HepG2 (cell line): Measurements from ENCODE around the gene DFFA. TPM values are rescaled to one million over a fixed set of nuclear protein-coding genes. Genes with fewer than 3 reads are reported as not detected.

ENCODE experiments used
- RAD51 ChIP-seq: fragments of 450-650 bp; IDR thresholded peaks from 2 replicates; pipeline ENCODE4 v1.6.1; 2016; ENCODE audit warnings: borderline replicate concordance
- RFX3 ChIP-seq: IDR thresholded peaks from 2 replicates; pipeline ENCODE4 v1.6.1; 2016; ENCODE audit warnings: missing biosample characterization, missing genetic modification reagents
- SIN3A ChIP-seq: IDR thresholded peaks from 2 replicates; pipeline ENCODE4 v1.6.1; 2011; ENCODE audit warnings: low read depth, mild to moderate bottlenecking, control low read depth, low read length, borderline replicate concordance
- ZNF34 ChIP-seq: sonication (generic); formaldehyde crosslinking; IDR thresholded peaks from 2 replicates; pipeline ENCODE4 v1.4.0; 2020; ENCODE audit warnings: mild to moderate bottlenecking, missing genetic modification reagents, borderline replicate concordance
- ZNF558 ChIP-seq: sonication (generic); formaldehyde crosslinking; IDR thresholded peaks from 2 replicates; pipeline ENCODE4 v1.9.0; 2022; ENCODE audit warnings: mild to moderate bottlenecking, missing genetic modification reagents, borderline replicate concordance
- ZNF562 ChIP-seq: sonication (generic); formaldehyde crosslinking; IDR thresholded peaks from 2 replicates; pipeline ENCODE4 v1.8.0; 2022; ENCODE audit warnings: missing genetic modification reagents, borderline replicate concordance
- ZNF652 ChIP-seq: IDR thresholded peaks from 2 replicates; pipeline ENCODE4 v1.6.1; 2016; ENCODE audit warnings: low read depth, borderline replicate concordance
- polyA plus RNA-seq, 8 experiments: library from polyadenylated mRNA; depleted of rRNA in 3 of 8; stranded (reverse) in 7 of 8; unstranded in 1 of 8; fragments of >200 nt; fragmentation: Illumina TruSeq in 4 of 8; extraction: Trizol in 4 of 8; gene quantifications; 2 replicates each; pipeline versions ENCODE4 v1.2.1 to v1.2.3, GENCODE V29; 2011 to 2016; ENCODE audit warnings: low read depth in 4 of 8, missing spikeins in 1 of 8, mixed read lengths in 1 of 8; ENCODE audit not compliant: insufficient read depth in 1 of 8
- total RNA-seq, 5 experiments: library from RNA; depleted of rRNA; stranded (reverse); fragments of >200 nt; fragmentation: Illumina TruSeq; extraction: Trizol; gene quantifications; 2 replicates each; pipeline ENCODE4 v1.2.3, GENCODE V29; 2016; ENCODE audit warnings: low read depth in 1 of 5
- TF ChIP-seq, protein P1 (sequence below): sonication (generic); formaldehyde crosslinking; IDR thresholded peaks from 2 replicates; pipeline ENCODE4 v1.9.0; 2021; ENCODE audit warnings: mild to moderate bottlenecking, missing genetic modification reagents
- TF ChIP-seq, protein P2 (sequence below): sonication (generic); formaldehyde crosslinking; IDR thresholded peaks from 2 replicates; pipeline ENCODE4 v1.4.0; 2020; ENCODE audit warnings: missing genetic modification reagents, borderline replicate concordance
- TF ChIP-seq, protein P3 (sequence below): sonication (generic); formaldehyde crosslinking; conservative IDR thresholded peaks from 2 replicates; pipeline ENCODE4 v1.8.0; 2022; ENCODE audit warnings: low read depth, missing genetic modification reagents
- TF ChIP-seq, protein P4 (sequence below): sonication (generic); formaldehyde crosslinking; IDR thresholded peaks from 2 replicates; pipeline ENCODE4 v1.9.0; 2021; ENCODE audit warnings: missing genetic modification reagents, borderline replicate concordance

Gene DFFA
- total and polyA plus RNA-seq, 2 of the 13 experiments (the other 11 are each of a cell fraction or from before 2014, with no cell fraction given) = 16.5 to 33.9 TPM

DNA sequence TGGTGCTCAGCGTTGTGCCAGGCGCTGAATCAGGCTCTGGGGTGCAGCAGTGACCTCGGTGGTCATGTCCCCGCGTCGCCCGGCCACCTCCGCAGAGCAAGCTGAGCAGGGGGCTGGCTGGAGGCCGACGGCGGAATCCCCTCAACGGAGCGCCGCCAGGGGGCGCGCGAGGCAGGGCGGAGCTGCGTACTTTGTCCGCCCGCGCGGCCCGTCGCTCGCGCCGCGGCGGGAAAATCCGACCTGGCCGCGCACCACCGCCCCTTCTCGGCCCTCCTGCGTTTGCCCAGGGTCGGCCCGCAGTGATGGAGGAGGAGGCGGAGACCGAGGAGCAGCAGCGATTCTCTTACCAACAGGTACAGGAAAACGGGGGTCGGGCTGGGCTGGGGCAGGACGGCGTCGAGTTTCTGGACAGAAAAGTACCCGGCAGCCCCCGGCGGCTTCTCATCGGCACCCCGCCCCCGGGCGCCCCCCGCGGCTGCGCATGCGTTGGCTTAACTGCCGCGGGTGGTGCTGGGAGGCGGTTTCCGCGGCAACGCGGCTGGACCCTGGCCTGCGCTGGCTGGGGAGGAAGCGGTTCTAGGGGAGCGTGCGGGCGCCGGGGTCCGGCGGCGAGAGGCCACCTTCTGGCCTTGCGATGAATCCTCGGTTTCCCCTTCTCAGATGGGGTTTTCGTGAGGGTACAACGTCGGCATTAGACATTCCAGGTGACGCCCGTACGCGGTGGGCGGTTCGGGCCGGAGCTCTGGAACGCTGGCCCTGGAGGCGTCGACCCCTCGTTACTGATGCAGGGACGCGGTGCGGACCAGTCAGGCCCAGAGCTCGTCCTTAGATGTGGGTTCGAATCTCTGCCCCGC is 41.9 kb downstream of the DFFA start, which contains the start of gene CENPS (continued):
- TF ChIP-seq, protein P1, sequence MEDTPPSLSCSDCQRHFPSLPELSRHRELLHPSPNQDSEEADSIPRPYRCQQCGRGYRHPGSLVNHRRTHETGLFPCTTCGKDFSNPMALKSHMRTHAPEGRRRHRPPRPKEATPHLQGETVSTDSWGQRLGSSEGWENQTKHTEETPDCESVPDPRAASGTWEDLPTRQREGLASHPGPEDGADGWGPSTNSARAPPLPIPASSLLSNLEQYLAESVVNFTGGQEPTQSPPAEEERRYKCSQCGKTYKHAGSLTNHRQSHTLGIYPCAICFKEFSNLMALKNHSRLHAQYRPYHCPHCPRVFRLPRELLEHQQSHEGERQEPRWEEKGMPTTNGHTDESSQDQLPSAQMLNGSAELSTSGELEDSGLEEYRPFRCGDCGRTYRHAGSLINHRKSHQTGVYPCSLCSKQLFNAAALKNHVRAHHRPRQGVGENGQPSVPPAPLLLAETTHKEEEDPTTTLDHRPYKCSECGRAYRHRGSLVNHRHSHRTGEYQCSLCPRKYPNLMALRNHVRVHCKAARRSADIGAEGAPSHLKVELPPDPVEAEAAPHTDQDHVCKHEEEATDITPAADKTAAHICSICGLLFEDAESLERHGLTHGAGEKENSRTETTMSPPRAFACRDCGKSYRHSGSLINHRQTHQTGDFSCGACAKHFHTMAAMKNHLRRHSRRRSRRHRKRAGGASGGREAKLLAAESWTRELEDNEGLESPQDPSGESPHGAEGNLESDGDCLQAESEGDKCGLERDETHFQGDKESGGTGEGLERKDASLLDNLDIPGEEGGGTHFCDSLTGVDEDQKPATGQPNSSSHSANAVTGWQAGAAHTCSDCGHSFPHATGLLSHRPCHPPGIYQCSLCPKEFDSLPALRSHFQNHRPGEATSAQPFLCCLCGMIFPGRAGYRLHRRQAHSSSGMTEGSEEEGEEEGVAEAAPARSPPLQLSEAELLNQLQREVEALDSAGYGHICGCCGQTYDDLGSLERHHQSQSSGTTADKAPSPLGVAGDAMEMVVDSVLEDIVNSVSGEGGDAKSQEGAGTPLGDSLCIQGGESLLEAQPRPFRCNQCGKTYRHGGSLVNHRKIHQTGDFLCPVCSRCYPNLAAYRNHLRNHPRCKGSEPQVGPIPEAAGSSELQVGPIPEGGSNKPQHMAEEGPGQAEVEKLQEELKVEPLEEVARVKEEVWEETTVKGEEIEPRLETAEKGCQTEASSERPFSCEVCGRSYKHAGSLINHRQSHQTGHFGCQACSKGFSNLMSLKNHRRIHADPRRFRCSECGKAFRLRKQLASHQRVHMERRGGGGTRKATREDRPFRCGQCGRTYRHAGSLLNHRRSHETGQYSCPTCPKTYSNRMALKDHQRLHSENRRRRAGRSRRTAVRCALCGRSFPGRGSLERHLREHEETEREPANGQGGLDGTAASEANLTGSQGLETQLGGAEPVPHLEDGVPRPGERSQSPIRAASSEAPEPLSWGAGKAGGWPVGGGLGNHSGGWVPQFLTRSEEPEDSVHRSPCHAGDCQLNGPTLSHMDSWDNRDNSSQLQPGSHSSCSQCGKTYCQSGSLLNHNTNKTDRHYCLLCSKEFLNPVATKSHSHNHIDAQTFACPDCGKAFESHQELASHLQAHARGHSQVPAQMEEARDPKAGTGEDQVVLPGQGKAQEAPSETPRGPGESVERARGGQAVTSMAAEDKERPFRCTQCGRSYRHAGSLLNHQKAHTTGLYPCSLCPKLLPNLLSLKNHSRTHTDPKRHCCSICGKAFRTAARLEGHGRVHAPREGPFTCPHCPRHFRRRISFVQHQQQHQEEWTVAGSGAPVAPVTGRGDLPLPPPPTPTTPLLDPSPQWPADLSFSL (CRISPR knock-in tag) = no peak
- no peak for TF ChIP-seq ZNF652
- TF ChIP-seq SIN3A = peak; percentile 85
- TF ChIP-seq RAD51 = no peak
- peak; percentile 90; the same call in 1 of the 2 replicates for TF ChIP-seq ZNF558 (CRISPR knock-in tag)
- peak; percentile 93 for TF ChIP-seq ZNF562 (CRISPR knock-in tag)
- TF ChIP-seq ZNF34 (CRISPR knock-in tag) = peak; percentile 80; the same call in 1 of the 2 replicates
- TF ChIP-seq, protein P2, sequence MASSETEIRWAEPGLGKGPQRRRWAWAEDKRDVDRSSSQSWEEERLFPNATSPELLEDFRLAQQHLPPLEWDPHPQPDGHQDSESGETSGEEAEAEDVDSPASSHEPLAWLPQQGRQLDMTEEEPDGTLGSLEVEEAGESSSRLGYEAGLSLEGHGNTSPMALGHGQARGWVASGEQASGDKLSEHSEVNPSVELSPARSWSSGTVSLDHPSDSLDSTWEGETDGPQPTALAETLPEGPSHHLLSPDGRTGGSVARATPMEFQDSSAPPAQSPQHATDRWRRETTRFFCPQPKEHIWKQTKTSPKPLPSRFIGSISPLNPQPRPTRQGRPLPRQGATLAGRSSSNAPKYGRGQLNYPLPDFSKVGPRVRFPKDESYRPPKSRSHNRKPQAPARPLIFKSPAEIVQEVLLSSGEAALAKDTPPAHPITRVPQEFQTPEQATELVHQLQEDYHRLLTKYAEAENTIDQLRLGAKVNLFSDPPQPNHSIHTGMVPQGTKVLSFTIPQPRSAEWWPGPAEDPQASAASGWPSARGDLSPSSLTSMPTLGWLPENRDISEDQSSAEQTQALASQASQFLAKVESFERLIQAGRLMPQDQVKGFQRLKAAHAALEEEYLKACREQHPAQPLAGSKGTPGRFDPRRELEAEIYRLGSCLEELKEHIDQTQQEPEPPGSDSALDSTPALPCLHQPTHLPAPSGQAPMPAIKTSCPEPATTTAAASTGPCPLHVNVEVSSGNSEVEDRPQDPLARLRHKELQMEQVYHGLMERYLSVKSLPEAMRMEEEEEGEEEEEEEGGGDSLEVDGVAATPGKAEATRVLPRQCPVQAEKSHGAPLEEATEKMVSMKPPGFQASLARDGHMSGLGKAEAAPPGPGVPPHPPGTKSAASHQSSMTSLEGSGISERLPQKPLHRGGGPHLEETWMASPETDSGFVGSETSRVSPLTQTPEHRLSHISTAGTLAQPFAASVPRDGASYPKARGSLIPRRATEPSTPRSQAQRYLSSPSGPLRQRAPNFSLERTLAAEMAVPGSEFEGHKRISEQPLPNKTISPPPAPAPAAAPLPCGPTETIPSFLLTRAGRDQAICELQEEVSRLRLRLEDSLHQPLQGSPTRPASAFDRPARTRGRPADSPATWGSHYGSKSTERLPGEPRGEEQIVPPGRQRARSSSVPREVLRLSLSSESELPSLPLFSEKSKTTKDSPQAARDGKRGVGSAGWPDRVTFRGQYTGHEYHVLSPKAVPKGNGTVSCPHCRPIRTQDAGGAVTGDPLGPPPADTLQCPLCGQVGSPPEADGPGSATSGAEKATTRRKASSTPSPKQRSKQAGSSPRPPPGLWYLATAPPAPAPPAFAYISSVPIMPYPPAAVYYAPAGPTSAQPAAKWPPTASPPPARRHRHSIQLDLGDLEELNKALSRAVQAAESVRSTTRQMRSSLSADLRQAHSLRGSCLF = no peak
- TF ChIP-seq, protein P3, sequence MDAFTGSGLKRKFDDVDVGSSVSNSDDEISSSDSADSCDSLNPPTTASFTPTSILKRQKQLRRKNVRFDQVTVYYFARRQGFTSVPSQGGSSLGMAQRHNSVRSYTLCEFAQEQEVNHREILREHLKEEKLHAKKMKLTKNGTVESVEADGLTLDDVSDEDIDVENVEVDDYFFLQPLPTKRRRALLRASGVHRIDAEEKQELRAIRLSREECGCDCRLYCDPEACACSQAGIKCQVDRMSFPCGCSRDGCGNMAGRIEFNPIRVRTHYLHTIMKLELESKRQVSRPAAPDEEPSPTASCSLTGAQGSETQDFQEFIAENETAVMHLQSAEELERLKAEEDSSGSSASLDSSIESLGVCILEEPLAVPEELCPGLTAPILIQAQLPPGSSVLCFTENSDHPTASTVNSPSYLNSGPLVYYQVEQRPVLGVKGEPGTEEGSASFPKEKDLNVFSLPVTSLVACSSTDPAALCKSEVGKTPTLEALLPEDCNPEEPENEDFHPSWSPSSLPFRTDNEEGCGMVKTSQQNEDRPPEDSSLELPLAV (CRISPR knock-in tag) = peak; percentile 98
- peak; percentile 84 for TF ChIP-seq RFX3 (CRISPR knock-in tag)
- TF ChIP-seq, protein P4, sequence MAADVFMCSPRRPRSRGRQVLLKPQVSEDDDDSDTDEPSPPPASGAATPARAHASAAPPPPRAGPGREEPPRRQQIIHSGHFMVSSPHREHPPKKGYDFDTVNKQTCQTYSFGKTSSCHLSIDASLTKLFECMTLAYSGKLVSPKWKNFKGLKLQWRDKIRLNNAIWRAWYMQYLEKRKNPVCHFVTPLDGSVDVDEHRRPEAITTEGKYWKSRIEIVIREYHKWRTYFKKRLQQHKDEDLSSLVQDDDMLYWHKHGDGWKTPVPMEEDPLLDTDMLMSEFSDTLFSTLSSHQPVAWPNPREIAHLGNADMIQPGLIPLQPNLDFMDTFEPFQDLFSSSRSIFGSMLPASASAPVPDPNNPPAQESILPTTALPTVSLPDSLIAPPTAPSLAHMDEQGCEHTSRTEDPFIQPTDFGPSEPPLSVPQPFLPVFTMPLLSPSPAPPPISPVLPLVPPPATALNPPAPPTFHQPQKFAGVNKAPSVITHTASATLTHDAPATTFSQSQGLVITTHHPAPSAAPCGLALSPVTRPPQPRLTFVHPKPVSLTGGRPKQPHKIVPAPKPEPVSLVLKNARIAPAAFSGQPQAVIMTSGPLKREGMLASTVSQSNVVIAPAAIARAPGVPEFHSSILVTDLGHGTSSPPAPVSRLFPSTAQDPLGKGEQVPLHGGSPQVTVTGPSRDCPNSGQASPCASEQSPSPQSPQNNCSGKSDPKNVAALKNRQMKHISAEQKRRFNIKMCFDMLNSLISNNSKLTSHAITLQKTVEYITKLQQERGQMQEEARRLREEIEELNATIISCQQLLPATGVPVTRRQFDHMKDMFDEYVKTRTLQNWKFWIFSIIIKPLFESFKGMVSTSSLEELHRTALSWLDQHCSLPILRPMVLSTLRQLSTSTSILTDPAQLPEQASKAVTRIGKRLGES (CRISPR knock-in tag) = peak; percentile 59; the same call in 1 of the 2 replicates
